GM19463 (cell line): Measurements from ENCODE around the gene ITGAX.

Source experiments
- ATAC-seq: cut with Tn5 transposase; IDR thresholded peaks from one replicate; pipeline ENCODE4 v1.9.1; 2021; ENCODE audit warnings: mild to moderate bottlenecking, moderate library complexity; ENCODE audit not compliant: unreplicated experiment

Gene ITGAX

GRCh38 chr16:31430380-31431052 is 75.5 kb downstream of the ITGAX start:
- no peak for ATAC-seq
